Islet precursor cell (in vitro differentiated cells): Measurements from ENCODE around the gene GALNT6.
"Not testable (repeated sequence)": the region's sequence is repeated elsewhere in the genome, so short reads cannot be mapped to it uniquely, and the experiment has no call there.

Experiments
- DNase-seq: peaks from one replicate; pipeline ENCODE4 v3.0.0-alpha.2; 2018

The GALNT6 gene

DNA sequence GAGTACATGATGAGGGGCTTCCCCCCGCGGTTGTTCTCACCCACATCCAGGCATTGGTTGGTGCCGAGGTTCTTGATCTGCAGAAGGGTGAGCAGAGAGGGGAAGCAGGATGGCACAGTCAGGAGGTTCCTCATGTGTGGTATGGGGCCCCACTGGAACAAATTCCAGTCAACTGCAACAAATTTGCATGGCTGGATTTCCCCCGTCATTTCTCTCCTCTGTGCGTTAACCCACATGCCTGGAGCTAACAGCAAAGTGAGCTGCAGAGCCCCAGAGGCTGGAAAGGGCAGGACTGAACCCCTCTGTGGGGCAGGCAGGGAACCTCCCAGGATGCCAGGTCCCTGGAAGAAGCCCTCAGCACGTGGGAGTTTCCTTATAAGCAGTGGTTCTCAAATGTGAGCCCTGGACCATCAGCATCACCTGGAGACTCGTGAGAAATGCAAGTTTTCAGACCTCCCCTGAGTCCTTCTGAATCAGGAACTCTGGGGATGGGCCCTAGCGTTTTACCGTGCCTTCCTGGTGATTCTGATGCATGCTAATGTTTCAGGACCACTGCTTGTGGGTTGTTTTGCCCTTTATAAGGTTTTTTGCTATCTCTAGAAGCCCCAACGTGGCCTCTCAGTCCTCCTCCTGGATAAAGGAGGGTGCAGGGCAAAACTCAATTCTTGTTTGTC lies 33.7 kb downstream of the GALNT6 start:
- no peak for DNase-seq

- DNase-seq: peak; percentile 91
Observed at GRCh38 chr12:51351913-51352532, 39.2 kb downstream of the GALNT6 start.

DNA sequence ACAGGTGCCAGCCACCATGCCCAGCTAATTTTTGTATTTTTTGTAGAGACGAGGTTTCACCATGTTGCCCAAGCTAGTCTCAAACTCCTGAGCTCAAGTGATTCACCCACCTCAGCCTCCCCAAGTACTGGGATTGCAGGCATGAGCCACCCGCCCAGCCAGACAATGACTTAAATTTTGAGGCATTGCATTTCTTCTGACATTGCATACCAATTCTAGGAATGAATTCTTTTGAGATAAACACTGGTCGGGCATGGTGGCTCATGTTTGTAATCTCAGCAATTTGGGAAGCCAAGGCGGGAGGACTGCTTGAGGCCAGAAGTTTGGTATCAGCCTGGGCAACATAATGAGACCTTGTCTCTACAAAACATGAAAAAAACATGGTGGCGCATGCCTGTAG lies 42.2 kb downstream of the GALNT6 start:
- no peak for DNase-seq

GRCh38 chr12:51348116-51348515 lies 43.1 kb downstream of the GALNT6 start:
- DNase-seq: peak; percentile 87

GRCh38 chr12:51346581-51346980 lies 44.6 kb downstream of the GALNT6 start, which contains the start of gene CELA1:
Gene CELA1, minus strand, starts transcription at chr12:51346679. Its CDS starts 41 bp downstream, at chr12:51346638.
- no peak for DNase-seq

GRCh38 chr12:51345681-51346080 lies 45.5 kb downstream of the GALNT6 start:
- DNase-seq: peak; percentile 79

- DNase-seq: no peak
Observed at GRCh38 chr12:51343201-51343600, 48.0 kb downstream of the GALNT6 start.

- no peak for DNase-seq
Observed at GRCh38 chr12:51342416-51342815, 48.8 kb downstream of the GALNT6 start.

DNA sequence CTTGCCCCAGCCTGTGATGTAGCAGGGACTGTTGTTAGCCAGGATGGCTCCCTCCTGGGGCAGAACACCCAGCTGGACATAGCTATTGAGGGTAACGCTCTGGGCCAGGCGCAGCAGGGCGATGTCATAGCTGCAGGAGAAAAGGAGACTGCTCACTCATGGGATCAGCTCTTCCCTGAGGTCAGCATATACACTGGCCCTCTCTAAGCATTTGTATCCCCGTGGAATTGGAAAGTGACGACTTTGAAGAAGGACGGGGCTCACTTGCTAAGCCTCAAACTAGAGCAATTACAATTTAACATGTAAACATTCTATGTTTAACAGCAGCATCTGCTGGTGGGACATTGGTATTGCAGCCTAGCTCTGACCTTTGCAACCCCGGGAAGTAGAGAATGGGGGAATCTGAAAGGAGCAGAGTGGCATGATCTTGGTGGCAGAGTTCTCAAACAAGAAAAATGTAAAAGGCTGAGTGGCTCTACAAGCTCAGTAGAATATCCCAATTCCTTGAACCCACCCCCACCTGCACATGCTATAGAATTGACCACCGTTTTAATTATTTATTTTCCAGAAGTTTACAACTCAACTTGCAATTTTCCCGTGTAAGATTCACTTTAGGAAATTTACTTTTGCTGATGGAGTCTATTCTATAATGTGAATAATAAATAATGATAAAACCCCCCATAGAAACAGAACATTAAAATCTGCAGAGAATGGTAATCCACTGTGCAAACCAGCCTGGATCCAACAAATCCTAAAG lies 49.8 kb downstream of the GALNT6 start:
- peak; percentile 89 for DNase-seq

DNA sequence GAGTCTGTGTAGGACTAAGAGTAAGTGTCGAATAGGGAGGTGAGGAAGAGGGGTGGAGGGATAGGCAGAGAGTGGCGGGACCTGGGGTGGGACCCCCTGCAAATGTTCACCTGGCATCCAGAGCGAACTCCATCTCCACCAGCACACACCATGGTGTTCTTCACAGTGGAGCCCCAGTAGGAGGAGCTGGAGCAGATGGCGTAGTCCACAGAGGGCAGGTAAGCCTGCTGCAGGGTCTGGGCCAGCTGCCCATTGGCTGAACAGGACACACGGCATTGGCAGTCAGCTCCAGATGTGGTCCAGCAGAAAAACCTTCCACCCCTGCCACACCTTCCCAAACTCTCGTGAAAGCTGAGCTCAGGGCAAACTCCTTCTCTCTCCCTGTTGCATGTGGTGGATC lies 51.5 kb downstream of the GALNT6 start:
- DNase-seq: no peak

GRCh38 chr12:51337336-51337735 lies 53.9 kb downstream of the GALNT6 start:
- DNase-seq: not testable (repeated sequence)

DNA sequence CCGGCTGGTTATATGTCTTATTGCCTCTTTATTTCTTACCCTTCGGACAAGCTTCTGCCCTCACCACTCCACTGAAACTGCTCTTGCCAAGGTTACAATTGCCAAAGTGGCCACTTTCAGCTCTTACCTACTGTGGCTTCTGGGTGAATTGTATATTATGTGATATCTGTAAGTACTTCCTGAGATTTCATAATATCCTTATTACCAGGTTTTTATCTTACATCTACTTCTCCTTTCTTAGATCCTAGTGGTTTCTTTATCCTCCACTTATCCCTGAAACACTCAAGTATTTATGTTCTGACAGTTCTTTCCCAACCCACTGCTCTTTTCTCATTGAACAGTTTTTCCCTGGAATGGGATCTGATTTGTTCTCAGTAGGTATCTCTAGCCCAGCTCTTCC lies 55.3 kb downstream of the GALNT6 start:
- DNase-seq: no peak

GRCh38 chr12:51334764-51335163 lies 56.4 kb downstream of the GALNT6 start:
- no peak for DNase-seq

DNA sequence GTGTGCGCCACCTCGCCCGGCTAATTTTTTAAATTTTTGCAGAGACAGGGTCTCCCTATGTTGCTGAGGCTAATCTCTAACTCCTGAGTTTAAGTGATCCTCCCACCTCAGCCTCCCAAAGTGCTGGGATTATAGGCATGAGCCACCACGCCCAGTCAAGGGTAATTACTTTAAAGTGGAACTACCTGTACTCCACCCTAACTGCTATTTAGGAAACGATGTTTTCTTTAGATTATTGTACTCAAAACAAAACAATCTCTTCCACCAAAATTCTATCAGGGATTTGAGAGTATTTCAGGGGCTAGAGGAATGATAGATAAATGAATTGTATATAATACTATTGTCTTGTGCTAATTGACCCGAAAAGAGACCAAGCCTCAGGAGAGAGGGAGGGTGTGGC lies 57.7 kb downstream of the GALNT6 start:
- no peak for DNase-seq

DNA sequence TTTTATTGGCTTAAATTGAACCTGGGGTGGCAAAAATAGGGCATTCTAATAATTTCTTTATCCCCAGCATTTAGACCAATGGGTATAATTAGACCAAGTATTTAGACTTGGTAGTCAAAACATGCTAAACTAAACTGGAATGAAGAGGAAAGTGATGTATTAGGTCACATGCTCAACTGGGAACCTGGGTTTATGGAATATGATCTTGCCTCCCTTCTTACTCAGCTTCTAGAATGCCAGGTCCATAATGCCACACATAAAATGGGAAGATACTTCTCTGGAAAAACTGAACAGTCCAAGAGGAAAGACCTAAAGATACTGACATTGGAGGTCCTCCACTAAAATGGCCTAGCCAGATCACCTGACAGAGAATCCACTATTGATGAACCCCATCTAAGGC lies 61.0 kb downstream of the GALNT6 start:
- no peak for DNase-seq

DNA sequence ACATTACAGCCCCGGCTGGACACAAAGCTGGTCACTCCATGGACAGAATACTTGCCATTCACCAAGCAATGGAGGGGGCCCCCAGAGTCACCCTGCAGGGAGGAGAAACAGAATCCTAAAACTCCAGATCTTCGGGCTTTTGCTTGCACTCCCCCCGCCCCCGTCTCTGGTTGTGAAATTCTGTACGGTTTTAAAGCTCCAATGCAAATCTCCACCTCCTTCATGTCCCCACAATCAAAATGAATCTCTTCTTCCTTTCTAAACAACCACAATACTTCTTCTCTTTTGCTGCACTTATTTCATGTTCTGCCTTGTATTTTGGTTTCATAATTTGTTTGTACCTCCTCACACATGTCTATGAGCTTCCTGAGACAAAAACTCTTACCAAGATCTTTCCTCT lies 61.5 kb downstream of the GALNT6 start:
- DNase-seq: no peak

- no peak for DNase-seq
Observed at GRCh38 chr12:51328587-51328986, 62.6 kb downstream of the GALNT6 start.

GRCh38 chr12:51326698-51327439 lies 64.3 kb downstream of the GALNT6 start:
- peak; percentile 71 for DNase-seq

- no peak for DNase-seq
Observed at GRCh38 chr12:51324953-51325352, 66.3 kb downstream of the GALNT6 start.

- no peak for DNase-seq
Observed at GRCh38 chr12:51323966-51324895, 67.0 kb downstream of the GALNT6 start, which contains the start of gene BIN2. Gene BIN2, minus strand, starts transcription at chr12:51324174. Its CDS starts 72 bp downstream, at chr12:51324102.

DNA sequence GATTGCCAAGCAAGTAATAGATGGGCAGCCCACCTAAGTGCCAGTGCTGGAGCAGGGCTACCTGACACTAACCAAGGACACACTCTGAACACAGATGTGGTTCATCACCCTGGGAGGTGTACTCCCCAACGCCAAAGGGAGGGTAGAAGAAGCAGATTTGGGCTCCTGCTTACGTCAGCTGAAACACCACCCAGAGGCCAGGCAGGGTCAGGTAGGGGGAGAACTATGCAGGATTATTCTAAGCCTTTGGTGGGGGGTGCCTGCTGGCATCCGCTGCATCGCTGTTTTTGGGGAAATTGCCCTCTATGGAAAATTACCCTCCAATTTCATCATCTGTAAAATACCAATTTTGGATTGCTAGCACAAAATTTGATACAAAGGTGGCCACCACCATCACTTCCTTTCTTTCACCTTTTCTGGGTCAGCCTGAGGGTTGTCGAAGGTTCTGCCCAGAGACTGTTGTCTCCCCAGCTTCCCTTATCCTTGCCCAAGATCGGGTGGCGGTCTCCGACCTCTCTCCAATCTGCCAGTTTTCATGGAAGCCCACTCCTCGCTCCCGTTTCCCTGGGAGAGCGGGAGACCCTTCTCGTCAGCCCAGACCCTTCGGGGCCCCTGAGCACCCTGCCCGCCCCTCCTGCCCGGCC lies 67.8 kb downstream of the GALNT6 start:
- no peak for DNase-seq
